ENCODE results near the gene JAM3.

GRCh38 chr11:134173296-134173695, 104.4 kb downstream of the JAM3 start:
- TF ChIP-seq HDAC6 (IDR thresholded peaks at IDR 0.05; ENCODE audit: low read depth, low read length) (no peak), SIN3A (conservative IDR thresholded peaks at IDR 0.05 in 1 of 2, IDR thresholded peaks at IDR 0.05 in 1 of 2; ENCODE audit: low read depth in 1 of 2, low read length in 2 of 2) (no peak), SUZ12 (IDR thresholded peaks at IDR 0.05; ENCODE audit: low read length) (no peak), CHD2 (IDR thresholded peaks at IDR 0.05; ENCODE audit: low read length) (no peak)

All from H1 (cell line).